ENCODE results near the gene HLA-DOA.
A peak's percentile ranks its signal among the peaks of the same experiment; 100 is the strongest.

The HLA-DOA gene

GRCh38 chr6:32970413-32971241 lies 38.8 kb downstream of the HLA-DOA start:
- peaks cover 2% of the 10 kb centered on the region for H3K9me3 ChIP-seq (ENCODE audit: insufficient read depth, low read depth, low read length)
- H4K8ac ChIP-seq (ENCODE audit: low read depth, low read length) = peak overlapping the region; percentile 99
- H2AFZ ChIP-seq (ENCODE audit: insufficient read depth, low read length, poor library complexity) = peak overlapping the region; percentile 61
- peak overlapping the region; percentile 33 for H2BK12ac ChIP-seq (ENCODE audit: low read length)
- peaks cover 40% of the 10 kb centered on the region for H3K79me1 ChIP-seq (ENCODE audit: low read length)
- no CpG with 5 or more reads among the region's 43 CpGs for WGBS (ENCODE audit: extremely low coverage, insufficient coverage, insufficient read length)
- H3K36me3 ChIP-seq (ENCODE audit: control insufficient read depth in 1 of 2, insufficient read depth in 2 of 2, low read length in 2 of 2) = peaks cover 23 to 24% of the 10 kb centered on the region in 2 experiments
- H2BK5ac ChIP-seq (ENCODE audit: low read depth, low read length, poor library complexity) = peak overlapping the region; percentile 99
- peak overlapping the region; percentile 96 for H3K4ac ChIP-seq (ENCODE audit: low read depth, low read length)
- peak overlapping the region; percentile 87 for H3K4me2 ChIP-seq (ENCODE audit: low read length)
- no peaks in the 10 kb centered on the region for H3K27me3 ChIP-seq (ENCODE audit: insufficient read depth, low read length)
- no peak overlapping the region for H3K23ac ChIP-seq (ENCODE audit: low read length)
- peak overlapping the region; percentile 100 for H3K27ac ChIP-seq (ENCODE audit: low read depth, low read length)
- peak; percentile 73 to 79 for DNase-seq
- peaks cover 52% of the 10 kb centered on the region for H3K79me2 ChIP-seq (ENCODE audit: control insufficient read depth, insufficient read depth, low read length, poor library complexity)
- peak overlapping the region; percentile 100 for H4K91ac ChIP-seq (ENCODE audit: low read depth, low read length)
- peak overlapping the region; percentile 97 for H4K12ac ChIP-seq (ENCODE audit: low read depth, low read length)
- peak overlapping the region; percentile 100 for H2BK120ac ChIP-seq (ENCODE audit: insufficient read depth, low read length, poor library complexity)
- peak overlapping the region; percentile 76 for H3K4me3 ChIP-seq (ENCODE audit: low read depth, low read length)
- peak overlapping the region; percentile 99 for H3K18ac ChIP-seq (ENCODE audit: low read length)
- peak overlapping the region; percentile 96 for H2AK5ac ChIP-seq (ENCODE audit: low read length)
- H3K9ac ChIP-seq (ENCODE audit: low read length) = peak overlapping the region; percentile 99
- H3K4me1 ChIP-seq (ENCODE audit: control insufficient read depth in 1 of 2, insufficient read depth in 2 of 2, low read length in 2 of 2) = peaks cover 0 to 12% of the 10 kb centered on the region in 2 experiments
- H3K14ac ChIP-seq (ENCODE audit: low read length) = peak overlapping the region; percentile 99

GRCh38 chr6:32969685-32970412 lies 39.5 kb downstream of the HLA-DOA start:
- H3K9ac ChIP-seq (ENCODE audit: low read length) = peak overlapping the region; percentile 89
- H3K27me3 ChIP-seq (ENCODE audit: insufficient read depth, low read length) = no peaks in the 10 kb centered on the region
- H3K79me1 ChIP-seq (ENCODE audit: low read length) = peaks cover 40% of the 10 kb centered on the region
- no peak overlapping the region for H3K23ac ChIP-seq (ENCODE audit: low read length)
- H3K14ac ChIP-seq (ENCODE audit: low read length) = peak overlapping the region; percentile 99
- H3K4ac ChIP-seq (ENCODE audit: low read depth, low read length) = peak overlapping the region; percentile 96
- no CpG with 5 or more reads among the region's 19 CpGs for WGBS (ENCODE audit: extremely low coverage, insufficient coverage, insufficient read length)
- DNase-seq = peak; percentile 73 to 89
- H3K4me2 ChIP-seq (ENCODE audit: low read length) = peak overlapping the region; percentile 61
- peak overlapping the region; percentile 99 for H2BK5ac ChIP-seq (ENCODE audit: low read depth, low read length, poor library complexity)
- H2BK12ac ChIP-seq (ENCODE audit: low read length) = peak overlapping the region; percentile 33
- H3K18ac ChIP-seq (ENCODE audit: low read length) = peak overlapping the region; percentile 99
- H2AFZ ChIP-seq (ENCODE audit: insufficient read depth, low read length, poor library complexity) = peak overlapping the region; percentile 92
- peaks cover 0 to 11% of the 10 kb centered on the region in 2 experiments for H3K4me1 ChIP-seq (ENCODE audit: control insufficient read depth in 1 of 2, insufficient read depth in 2 of 2, low read length in 2 of 2)
- peak overlapping the region; percentile 75 for H3K4me3 ChIP-seq (ENCODE audit: low read depth, low read length)
- peak overlapping the region; percentile 97 for H4K12ac ChIP-seq (ENCODE audit: low read depth, low read length)
- peak overlapping the region; percentile 99 for H4K8ac ChIP-seq (ENCODE audit: low read depth, low read length)
- H3K79me2 ChIP-seq (ENCODE audit: control insufficient read depth, insufficient read depth, low read length, poor library complexity) = peaks cover 52% of the 10 kb centered on the region
- H2BK120ac ChIP-seq (ENCODE audit: insufficient read depth, low read length, poor library complexity) = peak overlapping the region; percentile 100
- H2AK5ac ChIP-seq (ENCODE audit: low read length) = peak overlapping the region; percentile 96
- H3K9me3 ChIP-seq (ENCODE audit: insufficient read depth, low read depth, low read length) = peaks cover 2% of the 10 kb centered on the region
- peaks cover 21 to 22% of the 10 kb centered on the region in 2 experiments for H3K36me3 ChIP-seq (ENCODE audit: control insufficient read depth in 1 of 2, insufficient read depth in 2 of 2, low read length in 2 of 2)
- H3K27ac ChIP-seq (ENCODE audit: low read depth, low read length) = peak overlapping the region; percentile 100
- H4K91ac ChIP-seq (ENCODE audit: low read depth, low read length) = peak overlapping the region; percentile 100

- Histone ChIP-seq H2AK5ac (ENCODE audit: low read length) (peak overlapping the region; percentile 96), H3K4ac (ENCODE audit: low read depth, low read length) (peak overlapping the region; percentile 96), H3K4me2 (ENCODE audit: low read length) (peak overlapping the region; percentile 61), H4K8ac (ENCODE audit: low read depth, low read length) (peak overlapping the region; percentile 99), H3K36me3 (ENCODE audit: control insufficient read depth in 1 of 2, insufficient read depth in 2 of 2, low read length in 2 of 2) (peaks cover 14 to 15% of the 10 kb centered on the region in 2 experiments), H2AFZ (ENCODE audit: insufficient read depth, low read length, poor library complexity) (peak overlapping the region; percentile 92), H2BK5ac (ENCODE audit: low read depth, low read length, poor library complexity) (peak overlapping the region; percentile 99), H3K23ac (ENCODE audit: low read length) (no peak overlapping the region), H3K14ac (ENCODE audit: low read length) (peak overlapping the region; percentile 99), H3K9ac (ENCODE audit: low read length) (peak overlapping the region; percentile 89), H3K79me2 (ENCODE audit: control insufficient read depth, insufficient read depth, low read length, poor library complexity) (peaks cover 44% of the 10 kb centered on the region), H3K27me3 (ENCODE audit: insufficient read depth, low read length) (no peaks in the 10 kb centered on the region), H3K4me3 (ENCODE audit: low read depth, low read length) (peak overlapping the region; percentile 75), H3K27ac (ENCODE audit: low read depth, low read length) (peak overlapping the region; percentile 100), H3K9me3 (ENCODE audit: insufficient read depth, low read depth, low read length) (peaks cover 2% of the 10 kb centered on the region), H2BK120ac (ENCODE audit: insufficient read depth, low read length, poor library complexity) (peak overlapping the region; percentile 100), H4K12ac (ENCODE audit: low read depth, low read length) (peak overlapping the region; percentile 97), H3K4me1 (ENCODE audit: control insufficient read depth in 1 of 2, insufficient read depth in 2 of 2, low read length in 2 of 2) (peaks cover 0 to 5% of the 10 kb centered on the region in 2 experiments), H3K18ac (ENCODE audit: low read length) (peak overlapping the region; percentile 99), H2BK12ac (ENCODE audit: low read length) (peak overlapping the region; percentile 24), H4K91ac (ENCODE audit: low read depth, low read length) (peak overlapping the region; percentile 100), H3K79me1 (ENCODE audit: low read length) (peaks cover 40% of the 10 kb centered on the region)
- peak; percentile 77 to 80 for DNase-seq
- WGBS (ENCODE audit: extremely low coverage, insufficient coverage, insufficient read length) = no CpG with 5 or more reads among the region's 40 CpGs
Measured at GRCh38 chr6:32968867-32969684, 40.3 kb downstream of the HLA-DOA start.

Measured in trophoblast cell (in vitro differentiated cells and primary cell).